Activated CD4-positive, alpha-beta memory T cell treated with anti-CD3 and anti-CD28 coated beads for 36 hours (primary cell): ENCODE results near the gene PFKFB4. TPM values are rescaled to one million over a fixed set of nuclear protein-coding genes. Genes with fewer than 3 reads are reported as not detected.
"Not testable (repeated sequence)": the region's sequence is repeated elsewhere in the genome, so short reads cannot be mapped to it uniquely, and the experiment has no call there.

ENCODE experiments used
- CTCF ChIA-PET: fragments of 350-600 bp; sonication (Branson Sonifier 250); formaldehyde crosslinking; loops from one replicate; lab custom pipeline; 2021; ENCODE audit warnings: antibody characterized with exemption, inconsistent platforms; lab: Charles Lee
- POLR2A ChIA-PET: fragments of 350-600 bp; sonication (Branson Sonifier 250); formaldehyde crosslinking; loops from one replicate; lab custom pipeline; 2021; ENCODE audit warnings: antibody characterized with exemption; lab: Charles Lee
- DNase-seq: peaks from one replicate; pipeline ENCODE4 v3.0.0-alpha.2; 2020
- H3K27ac Mint-ChIP-seq: one replicate; pipeline ENCODE4 v1.8.0; 2021; ENCODE audit warnings: mixed read lengths
- H3K27me3 Mint-ChIP-seq: one replicate; pipeline ENCODE4 v1.8.0; 2021; ENCODE audit warnings: mixed read lengths
- H3K36me3 Mint-ChIP-seq: one replicate; pipeline ENCODE4 v1.8.0; 2021; ENCODE audit warnings: mixed read lengths
- H3K4me1 Mint-ChIP-seq: one replicate; pipeline ENCODE4 v1.8.0; 2021; ENCODE audit warnings: low read depth, mixed read lengths
- H3K4me3 Mint-ChIP-seq: one replicate; pipeline ENCODE4 v1.8.0; 2021; ENCODE audit warnings: mild to moderate bottlenecking, mixed read lengths
- H3K9me3 Mint-ChIP-seq: one replicate; pipeline ENCODE4 v1.8.0; 2021; ENCODE audit warnings: mixed read lengths
- intact Hi-C: fragments of 100-400 bp; cut with micrococcal nuclease; formaldehyde crosslinking; loops from one replicate; pipeline ENCODE4 v1.15.1; 2023
- total RNA-seq, 2 experiments: library from RNA; stranded (reverse); gene quantifications; one replicate each; pipeline ENCODE4 v1.2.3, GENCODE V29; 2021

PFKFB4 gene
- total RNA-seq, 2 experiments from 2014 or later = 19.4 to 22.4 TPM

- peaks cover 3% of the 10 kb centered on the region for H3K36me3 Mint-ChIP-seq
- no peaks in the 10 kb centered on the region for H3K9me3 Mint-ChIP-seq
- no peak overlapping the region for H3K27ac Mint-ChIP-seq
- intact Hi-C loops = no loop called here
- ChIA-PET CTCF (interaction anchor here (0.9 to 2.2 kb wide), 2 partner anchors 101 to 136 kb away, joined by 3 to 9 read pairs; no protein-coding TSS in a partner anchor), POLR2A (no interaction called here)
- no peak for DNase-seq
- no peaks in the 10 kb centered on the region for H3K27me3 Mint-ChIP-seq
- H3K4me3 Mint-ChIP-seq = no peak overlapping the region
- no peaks in the 10 kb centered on the region for H3K4me1 Mint-ChIP-seq
Measured at GRCh38 chr3:48536785-48537184, 19.8 kb downstream of the PFKFB4 start.

GRCh38 chr3:48536116-48536515 lies 20.5 kb downstream of the PFKFB4 start:
- intact Hi-C loops = no loop called here
- peaks cover 3% of the 10 kb centered on the region for H3K36me3 Mint-ChIP-seq
- no peaks in the 10 kb centered on the region for H3K9me3 Mint-ChIP-seq
- no peak for DNase-seq
- no peak overlapping the region for H3K4me3 Mint-ChIP-seq
- no peaks in the 10 kb centered on the region for H3K27me3 Mint-ChIP-seq
- CTCF ChIA-PET = interaction anchor here (0.9 to 2.2 kb wide), 2 partner anchors 100 to 135 kb away, joined by 3 to 9 read pairs; no protein-coding TSS in a partner anchor
- H3K4me1 Mint-ChIP-seq = no peaks in the 10 kb centered on the region
- H3K27ac Mint-ChIP-seq = no peak overlapping the region
- POLR2A ChIA-PET = no interaction called here

GRCh38 chr3:48535578-48535977 lies 21.0 kb downstream of the PFKFB4 start:
- POLR2A ChIA-PET = no interaction called here
- peaks cover 3% of the 10 kb centered on the region for H3K36me3 Mint-ChIP-seq

GRCh38 chr3:48532977-48533337 lies 23.6 kb downstream of the PFKFB4 start:
- H3K4me1 Mint-ChIP-seq = no peaks in the 10 kb centered on the region
- ChIA-PET POLR2A (no interaction called here), CTCF (interaction anchor here (0.8 to 3.0 kb wide), 3 partner anchors 14 to 25 kb away, joined by 3 to 10 read pairs (median 3); no protein-coding TSS in a partner anchor)
- no peak for DNase-seq
- H3K36me3 Mint-ChIP-seq = peaks cover 4% of the 10 kb centered on the region
- no peak overlapping the region for H3K4me3 Mint-ChIP-seq
- intact Hi-C loops = no loop called here
- H3K27ac Mint-ChIP-seq = no peak overlapping the region
- H3K9me3 Mint-ChIP-seq = no peaks in the 10 kb centered on the region
- no peaks in the 10 kb centered on the region for H3K27me3 Mint-ChIP-seq

More at GRCh38 chr3:48535578-48535977, 21.0 kb downstream of the PFKFB4 start:
- CTCF ChIA-PET = interaction anchor here (2.2 kb wide), 1 partner anchor 100 kb away, joined by 9 read pairs; no protein-coding TSS in a partner anchor
- Mint-ChIP-seq H3K27ac (no peak overlapping the region), H3K4me3 (no peak overlapping the region), H3K27me3 (no peaks in the 10 kb centered on the region), H3K4me1 (no peaks in the 10 kb centered on the region), H3K9me3 (no peaks in the 10 kb centered on the region)
- DNase-seq = no peak
- intact Hi-C loops = no loop called here

GRCh38 chr3:48532271-48532976 lies 24.2 kb downstream of the PFKFB4 start:
- POLR2A ChIA-PET = no interaction called here
- intact Hi-C loops = no loop called here
- H3K36me3 Mint-ChIP-seq = peaks cover 5% of the 10 kb centered on the region

GRCh38 chr3:48530701-48531100 lies 25.9 kb downstream of the PFKFB4 start:
- H3K36me3 Mint-ChIP-seq, H3K27me3 Mint-ChIP-seq: not testable (repeated sequence)
- POLR2A ChIA-PET = interaction anchor here (0.6 to 1.1 kb wide), 2 partner anchors 10 to 15 kb away, joined by 3 to 4 read pairs; no protein-coding TSS in a partner anchor

More at GRCh38 chr3:48532271-48532976, 24.2 kb downstream of the PFKFB4 start:
- no peaks in the 10 kb centered on the region for H3K27me3 Mint-ChIP-seq
- CTCF ChIA-PET = interaction anchor here (1.3 to 3.0 kb wide), 2 partner anchors 14 to 17 kb away, joined by 3 to 10 read pairs; no protein-coding TSS in a partner anchor
- H3K27ac Mint-ChIP-seq = no peak overlapping the region
- H3K9me3 Mint-ChIP-seq = no peaks in the 10 kb centered on the region
- no peaks in the 10 kb centered on the region for H3K4me1 Mint-ChIP-seq
- no peak for DNase-seq
- H3K4me3 Mint-ChIP-seq = no peak overlapping the region

GRCh38 chr3:48528754-48529153 lies 27.8 kb downstream of the PFKFB4 start:
- Mint-ChIP-seq H3K4me1 (no peaks in the 10 kb centered on the region), H3K9me3 (no peaks in the 10 kb centered on the region), H3K4me3 (no peak overlapping the region), H3K27ac (no peak overlapping the region), H3K36me3 (peaks cover 4% of the 10 kb centered on the region), H3K27me3 (no peaks in the 10 kb centered on the region)
- CTCF ChIA-PET = interaction anchor here (0.7 to 1.7 kb wide), 2 partner anchors 92 to 717 kb away, joined by 3 to 4 read pairs; no protein-coding TSS in a partner anchor
- no peak for DNase-seq
- intact Hi-C loops = no loop called here
- POLR2A ChIA-PET = no interaction called here

More at GRCh38 chr3:48530701-48531100, 25.9 kb downstream of the PFKFB4 start:
- intact Hi-C loops, H3K4me1 Mint-ChIP-seq, H3K9me3 Mint-ChIP-seq, DNase-seq, H3K4me3 Mint-ChIP-seq, H3K27ac Mint-ChIP-seq: not testable (repeated sequence)
- CTCF ChIA-PET = interaction anchor here (0.7 kb wide), 1 partner anchor 11 kb away, joined by 3 read pairs; no protein-coding TSS in a partner anchor

GRCh38 chr3:48528048-48528447 lies 28.6 kb downstream of the PFKFB4 start:
- Mint-ChIP-seq H3K9me3 (no peaks in the 10 kb centered on the region), H3K27me3 (no peaks in the 10 kb centered on the region), H3K36me3 (peaks cover 5% of the 10 kb centered on the region), H3K4me1 (no peaks in the 10 kb centered on the region), H3K27ac (no peak overlapping the region), H3K4me3 (no peak overlapping the region)
- ChIA-PET POLR2A (no interaction called here), CTCF (interaction anchor here (1.7 kb wide), 1 partner anchor 92 kb away, joined by 4 read pairs; no protein-coding TSS in a partner anchor)
- intact Hi-C loops = no loop called here
- DNase-seq = no peak

- H3K4me3 Mint-ChIP-seq = no peak overlapping the region
- H3K4me1 Mint-ChIP-seq = no peaks in the 10 kb centered on the region
- no peak overlapping the region for H3K27ac Mint-ChIP-seq
- no peaks in the 10 kb centered on the region for H3K27me3 Mint-ChIP-seq
- ChIA-PET POLR2A (no interaction called here), CTCF (no interaction called here)
- no peaks in the 10 kb centered on the region for H3K9me3 Mint-ChIP-seq
- intact Hi-C loops = no loop called here
- H3K36me3 Mint-ChIP-seq = peaks cover 5% of the 10 kb centered on the region
- no peak for DNase-seq
Measured at GRCh38 chr3:48524970-48525369, 31.6 kb downstream of the PFKFB4 start.

GRCh38 chr3:48521635-48522034 lies 35.0 kb downstream of the PFKFB4 start:
- ChIA-PET POLR2A (no interaction called here), CTCF (no interaction called here)
- H3K36me3 Mint-ChIP-seq = peaks cover 2% of the 10 kb centered on the region
- no peak overlapping the region for H3K27ac Mint-ChIP-seq
- H3K9me3 Mint-ChIP-seq = no peaks in the 10 kb centered on the region
- peaks cover 26% of the 10 kb centered on the region for H3K4me1 Mint-ChIP-seq
- intact Hi-C loops = no loop called here
- H3K27me3 Mint-ChIP-seq = no peaks in the 10 kb centered on the region
- H3K4me3 Mint-ChIP-seq = no peak overlapping the region
- DNase-seq = no peak

- POLR2A ChIA-PET = interaction anchor here (0.6 kb wide), 1 partner anchor 11 kb away, joined by 3 read pairs; no protein-coding TSS in a partner anchor
Measured at GRCh38 chr3:48519277-48519643, 37.3 kb downstream of the PFKFB4 start.

GRCh38 chr3:48518638-48519276 lies 37.8 kb downstream of the PFKFB4 start:
- no peak overlapping the region for H3K27ac Mint-ChIP-seq
- H3K4me1 Mint-ChIP-seq = peaks cover 52% of the 10 kb centered on the region
- no peaks in the 10 kb centered on the region for H3K27me3 Mint-ChIP-seq
- intact Hi-C loops = no loop called here
- no peaks in the 10 kb centered on the region for H3K9me3 Mint-ChIP-seq
- DNase-seq = no peak
- POLR2A ChIA-PET = no interaction called here
- CTCF ChIA-PET = interaction anchor here (1.1 kb wide), 1 partner anchor 83 kb away, joined by 5 read pairs; no protein-coding TSS in a partner anchor
- H3K36me3 Mint-ChIP-seq = peaks cover 2% of the 10 kb centered on the region
- no peak overlapping the region for H3K4me3 Mint-ChIP-seq

More at GRCh38 chr3:48519277-48519643, 37.3 kb downstream of the PFKFB4 start:
- H3K27ac Mint-ChIP-seq = no peak overlapping the region
- intact Hi-C loops = no loop called here
- CTCF ChIA-PET = interaction anchor here (1.1 kb wide), 1 partner anchor 83 kb away, joined by 5 read pairs; no protein-coding TSS in a partner anchor
- H3K4me3 Mint-ChIP-seq = no peak overlapping the region
- peaks cover 47% of the 10 kb centered on the region for H3K4me1 Mint-ChIP-seq
- no peaks in the 10 kb centered on the region for H3K9me3 Mint-ChIP-seq
- no peaks in the 10 kb centered on the region for H3K27me3 Mint-ChIP-seq
- peaks cover 2% of the 10 kb centered on the region for H3K36me3 Mint-ChIP-seq
- DNase-seq = no peak
